GM21717 (cell line): ENCODE data around the gene RNF135.
"Not testable (repeated sequence)": the region's sequence is repeated elsewhere in the genome, so short reads cannot be mapped to it uniquely, and the experiment has no call there.

Experiments
- ATAC-seq: cut with Tn5 transposase; IDR thresholded peaks from one replicate; pipeline ENCODE4 v1.9.1; 2021; ENCODE audit warnings: mild to moderate bottlenecking, moderate library complexity; ENCODE audit not compliant: unreplicated experiment

Gene RNF135, protein sequence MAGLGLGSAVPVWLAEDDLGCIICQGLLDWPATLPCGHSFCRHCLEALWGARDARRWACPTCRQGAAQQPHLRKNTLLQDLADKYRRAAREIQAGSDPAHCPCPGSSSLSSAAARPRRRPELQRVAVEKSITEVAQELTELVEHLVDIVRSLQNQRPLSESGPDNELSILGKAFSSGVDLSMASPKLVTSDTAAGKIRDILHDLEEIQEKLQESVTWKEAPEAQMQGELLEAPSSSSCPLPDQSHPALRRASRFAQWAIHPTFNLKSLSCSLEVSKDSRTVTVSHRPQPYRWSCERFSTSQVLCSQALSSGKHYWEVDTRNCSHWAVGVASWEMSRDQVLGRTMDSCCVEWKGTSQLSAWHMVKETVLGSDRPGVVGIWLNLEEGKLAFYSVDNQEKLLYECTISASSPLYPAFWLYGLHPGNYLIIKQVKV

DNA sequence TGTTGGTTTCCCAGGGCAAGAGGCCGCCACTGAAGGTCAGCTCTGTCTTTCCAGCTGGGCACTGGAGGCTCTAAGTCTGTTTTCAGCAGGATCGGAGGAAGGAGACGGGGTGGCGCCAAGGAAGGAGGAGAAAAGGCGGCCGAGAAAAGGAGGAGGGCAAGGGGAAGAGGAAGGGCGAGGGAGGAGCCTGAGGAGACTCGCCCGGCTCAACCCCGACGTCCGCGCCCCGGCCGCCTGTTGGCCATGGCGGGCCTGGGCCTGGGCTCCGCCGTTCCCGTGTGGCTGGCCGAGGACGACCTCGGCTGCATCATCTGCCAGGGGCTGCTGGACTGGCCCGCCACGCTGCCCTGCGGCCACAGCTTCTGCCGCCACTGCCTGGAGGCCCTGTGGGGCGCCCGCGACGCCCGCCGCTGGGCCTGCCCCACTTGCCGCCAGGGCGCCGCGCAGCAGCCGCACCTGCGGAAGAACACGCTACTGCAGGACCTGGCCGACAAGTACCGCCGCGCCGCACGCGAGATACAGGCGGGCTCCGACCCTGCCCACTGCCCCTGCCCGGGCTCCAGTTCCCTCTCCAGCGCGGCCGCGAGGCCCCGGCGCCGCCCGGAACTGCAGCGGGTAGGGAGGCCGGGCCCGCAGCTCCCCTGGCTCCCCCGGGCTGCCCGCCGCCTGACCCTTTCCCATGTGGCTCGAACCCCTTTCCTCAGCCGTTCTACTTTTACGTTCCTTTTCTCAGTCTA is at the start of gene RNF135:
Gene RNF135, plus strand, starts transcription at position 209 of the 737 bp plus-strand sequence. Its CDS starts 35 bp downstream, at position 244.
- ATAC-seq: peak; percentile 58

DNA sequence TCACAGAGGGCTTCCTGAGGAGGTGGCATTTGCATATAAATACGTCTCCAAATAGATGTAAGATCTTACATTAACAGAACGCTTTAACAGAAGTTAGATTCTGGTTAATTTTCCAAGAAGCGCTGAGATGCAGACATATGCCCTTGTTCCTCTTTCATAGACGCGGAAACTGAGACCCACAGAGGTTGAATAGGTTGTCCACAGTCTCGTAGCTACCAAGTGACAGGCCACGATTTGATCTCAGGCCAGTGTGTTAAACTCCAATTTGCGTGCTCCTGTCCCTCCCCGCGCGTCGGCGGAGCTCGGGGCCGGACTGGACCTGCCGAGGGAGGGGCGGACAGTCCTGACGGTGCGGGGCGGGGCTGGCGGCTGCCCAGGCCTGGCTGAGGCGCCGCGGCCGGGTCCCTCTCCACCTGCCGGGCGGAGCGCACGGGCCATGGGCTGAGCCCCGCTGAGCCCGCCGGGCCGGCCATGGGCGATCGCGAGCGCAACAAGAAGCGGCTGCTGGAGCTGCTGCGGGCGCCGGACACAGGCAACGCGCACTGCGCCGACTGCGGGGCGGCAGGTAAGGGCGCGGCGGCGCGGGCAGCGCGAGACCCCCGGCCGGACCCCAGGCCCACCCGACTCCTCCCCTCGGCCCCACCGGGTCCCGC is 49.2 kb upstream of the RNF135 start, which contains the start of gene ADAP2:
Gene ADAP2, plus strand, starts transcription at position 402 of the 653 bp plus-strand sequence. Its CDS starts 70 bp downstream, at position 472.
- no peak for ATAC-seq

DNA sequence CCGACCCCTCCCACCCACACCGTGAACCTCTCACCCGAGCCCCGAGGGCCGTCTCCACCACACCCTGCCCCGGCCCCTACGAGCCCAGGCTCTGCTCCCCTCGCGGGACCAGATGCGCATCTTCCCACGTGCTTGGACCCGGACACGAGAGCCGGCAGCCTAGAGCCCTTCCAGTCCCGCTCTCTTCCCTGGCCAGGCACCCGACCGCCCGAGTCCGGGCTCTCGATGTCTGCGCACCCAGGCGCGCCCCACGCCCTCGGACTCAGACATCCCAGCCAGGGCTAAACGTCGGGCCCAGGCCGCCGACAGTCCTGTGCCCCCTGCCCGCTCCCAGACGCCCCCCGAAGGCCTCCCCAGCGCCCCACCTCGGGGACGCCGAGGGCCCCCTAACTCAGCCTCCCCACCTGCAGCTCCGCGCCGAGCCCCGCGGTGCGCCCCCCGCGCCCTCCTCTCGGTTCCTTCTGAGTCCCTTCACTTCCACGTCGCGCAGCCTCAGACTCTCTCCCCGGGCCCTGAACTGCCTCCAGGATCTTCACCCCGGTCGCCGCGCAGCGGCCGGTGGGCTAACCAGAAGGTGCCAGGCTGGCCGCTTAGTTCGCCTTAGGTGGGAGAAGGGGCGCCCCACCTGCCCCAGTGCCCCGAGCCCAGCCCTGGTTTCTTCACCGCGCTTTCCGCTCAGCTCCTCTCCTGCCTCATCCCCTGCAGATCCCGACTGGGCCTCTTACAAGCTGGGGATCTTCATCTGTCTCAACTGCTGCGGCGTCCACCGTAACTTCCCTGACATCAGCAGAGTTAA is 48.4 kb upstream of the RNF135 start:
- no peak for ATAC-seq

DNA sequence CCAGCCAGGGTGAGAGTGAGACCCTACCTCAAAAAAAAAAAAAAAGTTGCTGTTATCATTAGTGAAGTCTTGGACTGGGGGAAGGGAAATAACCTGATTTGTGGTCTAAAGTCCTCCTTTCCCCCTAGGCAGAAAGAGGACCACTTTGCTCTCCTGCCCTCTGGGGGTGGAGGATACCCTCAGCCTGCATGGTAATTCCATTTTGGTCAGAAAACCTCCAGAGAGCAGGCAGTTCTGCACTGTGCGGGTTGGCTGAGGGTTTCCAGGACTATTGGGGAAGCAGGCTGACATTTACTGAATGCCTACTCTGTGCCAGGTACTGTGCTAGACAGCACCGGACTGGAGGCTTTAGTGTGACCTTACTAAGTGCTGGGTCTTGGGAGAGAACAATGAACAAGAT is 46.5 kb upstream of the RNF135 start:
- no peak for ATAC-seq

DNA sequence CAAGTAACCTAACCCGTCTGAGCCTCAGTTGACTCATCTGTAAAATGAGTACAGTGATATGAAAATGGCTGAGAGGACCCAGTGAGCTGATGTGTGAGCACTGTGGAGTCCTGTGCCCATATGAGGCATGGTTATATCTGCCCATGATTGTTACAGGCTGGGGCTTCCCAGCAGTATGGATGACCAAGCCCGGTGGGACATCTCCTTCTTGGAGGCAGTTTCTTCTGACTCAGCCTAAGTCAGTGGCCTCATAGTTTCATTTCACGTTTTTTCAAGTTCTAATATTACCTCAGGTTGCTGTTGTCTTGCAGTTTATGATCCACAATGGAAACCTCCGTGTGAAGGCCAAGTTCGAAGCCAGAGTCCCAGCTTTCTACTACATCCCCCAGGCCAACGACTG is 44.3 kb upstream of the RNF135 start:
- ATAC-seq: no peak

DNA sequence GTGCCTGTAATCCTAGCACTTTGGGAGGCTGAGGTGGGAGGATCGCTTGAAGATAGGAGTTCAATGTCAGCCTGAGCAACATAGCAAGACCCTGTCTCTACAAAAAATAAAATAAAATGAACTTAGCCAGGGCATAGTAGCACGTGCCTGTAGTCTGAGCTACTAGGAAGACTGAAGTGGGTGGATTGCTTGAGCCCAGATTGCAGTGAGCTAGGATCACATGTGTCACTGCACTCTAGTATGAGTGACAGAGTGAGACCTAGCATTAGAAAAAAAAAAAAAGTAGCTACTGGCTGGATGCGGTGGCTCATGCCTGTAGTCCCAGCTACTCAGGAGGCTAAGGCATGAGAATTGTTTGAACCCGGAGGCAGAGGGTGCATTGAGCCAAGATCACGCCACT is 43.1 kb upstream of the RNF135 start:
- no peak for ATAC-seq

DNA sequence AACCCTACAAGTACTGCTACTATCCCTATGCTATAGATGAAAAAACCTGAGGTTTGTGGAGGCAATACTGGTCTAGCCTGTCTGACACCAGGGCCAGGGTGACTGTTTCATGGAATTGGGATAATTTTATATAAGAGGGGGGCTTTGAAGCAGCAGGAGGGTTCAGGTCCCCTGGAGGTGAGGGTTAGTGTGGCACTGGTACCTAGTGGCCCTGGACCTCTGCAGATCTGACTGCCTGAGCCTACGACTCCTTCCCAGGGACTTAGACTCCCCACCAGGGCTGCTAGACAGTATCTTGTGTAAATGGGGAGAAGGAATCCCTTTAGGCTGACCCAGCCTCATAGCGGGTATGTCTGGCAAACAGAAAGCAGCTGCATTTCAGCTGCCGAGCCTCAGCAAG is 42.3 kb upstream of the RNF135 start:
- ATAC-seq: no peak

DNA sequence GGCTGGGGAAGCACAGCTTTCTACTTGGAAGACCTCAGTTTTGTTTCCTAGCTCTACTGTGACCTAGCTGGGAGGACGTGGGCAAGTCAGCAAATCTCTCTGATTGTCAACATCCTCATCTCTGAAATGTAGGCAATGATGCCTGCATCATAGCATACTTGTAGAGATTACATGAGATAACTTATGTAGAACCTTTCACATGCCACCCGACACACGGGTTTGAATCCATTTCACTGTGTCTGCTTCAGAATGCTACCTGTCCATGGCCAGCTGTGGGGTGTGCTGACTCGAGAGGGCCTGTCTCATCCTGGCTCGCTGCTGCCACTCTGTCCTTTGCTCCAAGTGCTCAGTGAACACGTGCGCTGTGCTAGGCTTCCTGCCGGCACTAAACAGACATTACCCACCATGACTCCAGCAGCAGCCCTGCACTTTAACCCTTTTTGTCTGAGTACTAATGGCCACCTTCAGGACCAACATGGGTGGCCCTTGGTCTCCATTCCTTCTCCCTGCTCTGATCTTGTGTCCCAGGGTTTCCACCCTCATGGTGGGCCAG is 41.7 kb upstream of the RNF135 start:
- ATAC-seq: no peak

DNA sequence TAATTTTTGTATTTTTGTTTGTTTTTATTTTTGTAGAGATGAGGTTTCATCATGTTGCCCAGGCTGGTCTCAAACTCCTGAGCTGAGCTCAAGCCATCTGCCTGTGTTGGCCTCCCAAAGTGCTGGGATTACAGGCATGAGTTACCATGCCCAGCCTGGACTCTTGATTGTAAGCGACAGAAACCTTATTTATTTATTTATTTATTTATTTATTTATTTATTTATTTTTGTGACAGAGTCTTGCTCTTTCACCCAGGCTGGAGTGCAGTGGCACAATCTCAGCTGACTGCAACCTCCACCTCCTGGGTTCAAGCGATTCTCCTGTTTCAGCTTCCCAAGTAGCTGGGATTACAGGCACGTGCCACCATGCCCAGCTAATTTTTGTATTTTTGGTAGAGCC is 41.0 kb upstream of the RNF135 start:
- ATAC-seq: not testable (repeated sequence)

DNA sequence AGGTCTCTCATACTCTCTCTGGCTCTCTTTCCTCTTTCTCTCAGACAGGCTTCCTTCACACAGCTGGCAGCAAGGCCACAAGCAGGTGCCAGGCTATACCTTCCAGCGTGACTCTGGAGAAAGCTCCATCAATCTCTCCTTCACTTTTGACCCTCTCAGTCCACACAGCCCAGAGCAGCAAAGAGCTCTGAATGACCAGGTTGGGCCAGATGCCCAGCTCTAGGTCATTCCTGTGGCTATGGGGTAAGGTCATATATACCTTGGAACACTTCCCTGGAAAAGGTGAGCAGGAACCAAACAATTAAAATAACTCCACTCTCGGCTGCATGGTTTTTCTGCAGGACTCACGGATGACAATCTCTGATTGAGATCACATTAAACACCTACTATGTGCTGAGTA is 40.3 kb upstream of the RNF135 start:
- no peak for ATAC-seq

DNA sequence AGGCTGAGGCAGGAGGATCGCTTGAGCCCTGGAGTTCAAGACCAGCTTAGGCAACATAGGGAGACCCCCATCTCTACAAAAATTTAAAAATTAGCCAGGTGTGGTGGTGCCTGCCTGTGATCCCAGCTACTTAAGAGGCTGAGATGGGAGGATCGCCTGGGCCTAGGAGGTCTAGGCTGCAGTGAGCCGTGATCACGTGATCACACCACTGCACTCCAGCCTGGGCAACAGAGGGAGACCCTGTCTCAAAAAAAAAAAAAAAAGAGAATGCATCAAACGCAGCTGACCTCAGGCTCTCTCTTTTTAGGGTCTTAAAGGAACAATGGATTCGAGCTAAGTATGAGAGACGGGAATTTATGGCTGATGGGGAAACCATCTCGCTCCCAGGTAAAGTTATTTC is 39.3 kb upstream of the RNF135 start:
- ATAC-seq: not testable (repeated sequence)

DNA sequence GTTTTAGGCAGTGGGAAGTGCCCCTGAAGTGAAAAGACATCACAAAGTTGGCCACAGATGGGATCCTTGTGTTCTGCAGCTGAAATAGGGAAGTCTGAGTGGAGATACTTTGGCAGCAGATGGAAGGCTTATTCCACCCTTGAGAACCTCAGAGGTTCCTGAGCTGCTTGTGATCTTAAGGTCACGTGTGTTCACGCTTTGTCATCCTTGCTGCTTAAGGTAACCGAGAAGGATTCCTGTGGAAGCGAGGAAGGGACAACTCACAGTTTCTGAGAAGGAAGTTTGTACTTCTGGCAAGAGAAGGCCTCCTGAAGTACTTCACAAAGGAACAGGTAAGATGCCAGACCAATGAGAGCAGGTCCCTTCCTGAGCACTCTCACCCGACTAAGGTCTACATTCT is 36.9 kb upstream of the RNF135 start:
- ATAC-seq: no peak

DNA sequence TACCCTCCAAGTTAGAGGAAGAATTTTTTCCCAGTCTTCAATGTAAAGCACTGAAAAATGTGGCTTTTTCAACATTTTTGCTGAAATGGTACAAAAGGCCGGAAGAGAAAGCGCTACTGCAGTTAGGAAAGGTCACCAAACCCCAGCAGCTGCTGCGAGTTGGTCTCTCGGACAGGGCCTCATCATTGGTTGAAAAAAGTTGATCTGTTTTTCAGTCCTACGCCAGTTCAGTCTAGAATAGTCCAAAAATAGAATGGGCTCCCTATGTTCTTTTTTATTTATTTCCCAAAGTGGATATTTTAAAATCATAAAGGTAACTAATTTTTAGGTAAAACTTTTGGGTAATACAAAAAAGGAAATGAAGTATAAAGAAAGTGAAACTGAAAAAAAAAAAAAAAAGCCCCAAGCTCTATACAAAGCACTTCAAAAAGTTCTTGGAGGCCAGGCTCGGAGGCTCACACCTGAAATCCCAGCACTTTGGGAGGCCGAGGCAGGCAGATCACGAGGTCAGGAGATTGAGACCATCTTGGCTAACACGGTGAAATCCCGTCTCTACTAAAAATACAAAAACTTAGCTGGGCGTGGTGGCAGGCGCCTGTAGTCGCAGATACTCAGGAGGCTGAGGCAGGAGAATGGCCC is 31.7 kb upstream of the RNF135 start:
- ATAC-seq: no peak

DNA sequence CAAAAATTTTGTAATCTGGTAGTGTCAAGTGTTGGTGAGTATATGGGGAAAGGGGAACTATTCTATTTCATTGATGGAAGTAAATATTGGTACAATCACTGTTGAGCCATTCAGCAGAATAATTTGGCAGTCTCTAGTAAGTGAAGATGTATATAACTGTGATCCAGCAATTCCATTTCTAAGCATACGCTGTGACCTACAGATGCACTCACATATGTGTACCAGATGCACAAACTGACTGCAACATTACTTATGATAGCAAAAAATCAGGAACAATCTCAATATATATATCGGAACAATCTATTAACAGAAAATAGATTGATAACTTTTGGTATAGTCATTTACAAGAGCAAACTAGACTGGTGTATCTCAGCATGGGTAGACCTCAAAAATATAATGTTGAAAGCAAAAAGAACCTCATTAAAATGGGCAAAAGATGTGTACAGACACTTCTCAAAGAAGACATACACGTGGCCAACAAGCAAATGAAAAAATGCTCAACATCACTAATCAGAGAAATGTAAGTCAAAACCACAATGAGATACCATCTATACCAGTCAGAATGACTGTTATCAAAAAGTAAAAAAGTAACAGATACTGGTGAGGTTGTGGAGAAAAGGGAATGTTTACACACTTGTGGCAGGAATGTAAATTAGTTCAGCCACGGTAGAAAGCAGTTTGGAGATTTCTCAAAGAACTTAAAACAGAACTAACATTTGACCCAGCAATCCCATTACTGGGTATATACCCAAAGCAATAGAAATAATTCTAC is 28.3 kb upstream of the RNF135 start:
- ATAC-seq: no peak

DNA sequence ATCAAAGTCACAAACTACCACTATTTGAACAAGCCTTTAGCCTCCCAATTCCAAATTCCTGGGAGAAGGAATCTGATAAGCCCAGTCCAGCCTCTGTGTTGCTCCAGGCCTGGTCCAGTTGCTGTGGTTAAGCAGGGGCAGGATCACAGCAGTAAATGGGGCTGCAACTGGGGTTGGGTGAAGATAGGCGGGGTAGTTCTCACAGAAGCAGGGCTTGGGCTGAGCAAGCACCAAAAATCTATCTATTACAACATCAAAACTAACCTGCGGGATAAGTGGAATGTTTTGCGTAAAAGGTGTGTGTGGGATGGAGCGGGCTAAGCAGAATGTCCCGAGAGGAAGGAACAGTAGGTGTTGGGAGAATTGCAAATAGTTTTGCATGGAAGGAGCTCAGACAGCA is 23.0 kb upstream of the RNF135 start:
- ATAC-seq: no peak

DNA sequence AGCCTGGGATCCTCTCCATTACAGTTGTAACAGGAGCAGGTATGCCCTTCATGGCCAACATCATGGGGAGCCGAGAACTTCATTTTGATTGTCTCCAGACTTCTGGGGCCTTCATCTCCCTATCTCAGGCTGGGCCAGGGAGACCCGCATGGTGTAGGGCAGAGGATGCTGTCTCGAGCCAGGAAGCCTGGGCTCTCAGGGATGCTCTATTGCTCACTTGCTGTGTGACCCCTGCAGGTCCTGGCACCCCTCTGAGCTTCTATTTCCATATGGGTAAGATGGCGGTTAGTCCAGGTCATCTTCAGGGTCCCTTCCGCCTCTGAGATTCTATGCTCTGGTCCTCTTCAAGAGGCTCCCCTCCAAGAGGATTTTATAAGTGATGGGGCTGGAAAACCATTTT is 20.6 kb upstream of the RNF135 start:
- no peak for ATAC-seq

DNA sequence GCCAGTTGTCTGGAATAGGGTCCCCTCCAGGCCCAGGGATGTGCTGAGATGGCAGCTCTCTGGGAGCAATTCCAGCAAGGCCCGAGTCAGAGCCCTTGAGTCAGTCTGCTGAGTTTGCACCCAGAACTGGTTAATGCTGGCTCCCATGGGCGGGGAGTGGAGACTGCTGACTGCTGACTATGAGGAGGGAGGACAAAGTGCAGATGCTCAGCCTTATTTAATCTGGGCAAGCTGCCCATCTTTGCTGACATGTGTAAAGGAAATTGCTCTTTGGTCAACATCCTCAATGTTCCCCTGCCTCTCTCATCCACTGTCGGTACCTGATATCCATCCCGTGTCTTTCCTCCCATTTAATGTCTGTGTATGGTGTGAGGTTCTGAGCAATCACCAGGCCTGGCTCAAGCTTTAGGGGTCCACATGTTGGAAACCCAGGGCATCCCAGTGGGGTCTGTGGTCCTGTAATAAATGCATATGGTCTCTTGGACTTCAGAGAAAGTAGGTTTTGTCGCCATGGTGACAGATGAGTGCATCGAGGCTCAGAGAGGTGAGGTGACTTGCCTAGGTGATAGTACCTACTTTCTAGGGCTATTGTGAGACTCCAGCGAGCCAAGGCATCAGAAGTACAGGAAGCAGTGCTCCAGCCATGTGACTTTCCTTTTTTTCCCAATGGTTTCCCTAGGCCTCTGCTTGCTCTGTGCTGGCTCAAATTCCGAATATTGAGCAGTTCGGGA is 20.0 kb upstream of the RNF135 start:
- ATAC-seq: no peak

DNA sequence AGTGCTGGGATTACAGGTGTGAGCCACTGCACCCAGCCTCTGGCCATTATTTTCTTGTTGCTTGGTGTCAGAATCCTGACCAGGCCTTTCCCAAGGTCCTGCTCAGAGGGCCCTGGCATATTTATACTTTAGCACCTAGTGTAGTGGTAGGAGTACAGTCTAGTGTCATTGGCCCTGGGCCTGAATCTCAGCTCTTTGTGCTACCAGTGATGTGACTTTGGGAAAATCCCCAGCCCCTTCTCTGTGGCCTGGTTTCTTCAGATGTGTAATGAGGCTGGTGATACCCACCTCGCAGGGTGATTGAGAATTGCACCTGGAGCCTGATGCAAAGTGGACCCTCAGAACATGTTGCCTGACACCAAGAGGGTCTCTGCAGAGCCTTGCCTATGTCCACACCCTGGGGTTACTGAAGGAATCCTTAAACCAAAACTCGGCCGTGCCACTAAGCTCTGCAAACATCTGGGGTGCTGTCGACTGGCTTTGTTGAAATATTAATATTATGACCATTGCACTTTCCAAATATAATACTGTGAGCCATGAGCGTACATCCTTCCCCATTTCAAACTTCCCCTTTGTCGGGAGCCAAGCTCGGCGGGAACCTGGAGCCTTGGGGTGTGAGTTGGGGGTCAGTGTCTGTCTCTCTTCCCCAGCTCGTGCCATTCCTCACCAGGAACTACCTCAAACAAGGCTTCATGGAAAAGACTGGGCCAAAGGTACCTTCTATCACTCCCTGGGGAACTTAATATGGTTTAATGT is 18.0 kb upstream of the RNF135 start:
- ATAC-seq: no peak
